Heart right ventricle (tissue), 16 donors: ENCODE data around the gene HLX. TPM values are rescaled to one million over a fixed set of nuclear protein-coding genes. Genes with fewer than 3 reads are reported as not detected.
A peak's percentile ranks its signal among the peaks of the same experiment; 100 is the strongest.

Source experiments
- ATAC-seq, 8 donors: fragments of 200-7000 bp; cut with Tn5 transposase; one replicate each; pipeline ENCODE4 v1.9.1; 2020; ENCODE audit warnings: mild to moderate bottlenecking in 8 of 8, moderate library complexity in 8 of 8, moderate number of reproducible peaks in 1 of 8
- DNase-seq, 2 donors: peaks; one replicate each; pipeline ENCODE4 v3.0.0-alpha.2; 2020
- H3K27ac ChIP-seq, 10 donors: fragments of 200-600 bp; sonication (generic) in 2 of 10; one replicate each; pipeline versions ENCODE4 v1.5.0 to v1.8.0; 2020 to 2022; ENCODE audit warnings: mild to moderate bottlenecking in 3 of 10
- H3K27me3 ChIP-seq, 7 donors: fragments of 200-600 bp; one replicate each; pipeline ENCODE4 v1.8.0; 2021 to 2022; ENCODE audit warnings: mild to moderate bottlenecking in 2 of 7
- H3K36me3 ChIP-seq, 9 donors: fragments of 200-600 bp; sonication (generic) in 1 of 9; one replicate each; pipeline versions ENCODE4 v1.5.0 to v1.8.0; 2020 to 2022; ENCODE audit warnings: mild to moderate bottlenecking in 2 of 9
- H3K4me1 ChIP-seq, 9 donors: fragments of 200-600 bp; sonication (generic) in 1 of 9; one replicate each; pipeline versions ENCODE4 v1.5.0 to v1.8.0; 2020 to 2022; ENCODE audit warnings: mild to moderate bottlenecking in 4 of 9
- H3K4me3 ChIP-seq, 10 donors: fragments of 200-600 bp; sonication (generic) in 2 of 10; one replicate each; pipeline versions ENCODE4 v1.5.0 to v1.8.0; 2020 to 2022; ENCODE audit warnings: mild to moderate bottlenecking in 7 of 10, moderate library complexity in 2 of 10
- H3K9me3 ChIP-seq, 11 donors: fragments of 200-600 bp in 10 of 11; sonication (generic) in 2 of 11; one replicate each; pipeline versions ENCODE4 v1.5.0 to v1.8.0; 2013 to 2022; ENCODE audit warnings: mild to moderate bottlenecking in 2 of 11, control low read depth in 1 of 11, moderate library complexity in 1 of 11
- CTCF ChIP-seq, 9 donors: fragments of 200-600 bp; sonication (generic) in 2 of 9; IDR thresholded peaks; one replicate each; pipeline versions ENCODE4 v1.5.0 to v1.8.0; 2021 to 2022; ENCODE audit warnings: antibody characterized with exemption in 9 of 9, mild to moderate bottlenecking in 5 of 9, moderate library complexity in 1 of 9
- WGBS, 2 donors: extraction: QIAGEN DNeasy Blood & Tissue Kit; methylation state at CpG; one replicate each; pipeline ENCODE4 v1.1.7; 2013; ENCODE audit warnings: inconsistent platforms in 1 of 2; 5-methylcytosine and 5-hydroxymethylcytosine counted together
- intact Hi-C, 10 donors: fragments of 100-400 bp; cut with DNase I; formaldehyde crosslinking; loops; one replicate each; pipeline versions ENCODE4 v1.11.1 to v1.14.2; 2022
- polyA plus RNA-seq, 2 donors: library from polyadenylated mRNA; stranded (reverse); fragments of 200-250 nt; gene quantifications; one replicate each; pipeline ENCODE4 v1.2.3, GENCODE V29; 2013
- total RNA-seq, 10 donors: library from RNA; stranded (reverse); fragmentation: NEBNext Ultra II Directional in 3 of 10; extraction: Animal tissue kit (Norgen Biotek cat#: 25700) in 3 of 10; gene quantifications; one replicate each; pipeline versions ENCODE4 v1.2.1 to v1.2.4, GENCODE V29; 2021 to 2023
- donor health status: Arrhythmogenic right ventricular cardiomyopathy.
- donor health status: ischemic (EF 13 %, LVEDD 7.1; RV severe dilation, severe dysfunction).
- donor health status: healthy with polysubstance abuse.
- donor health status: DM: no; HTN: yes; CAD: no.
- donor health status: DM: no; HTN: no; CAD: no.
- donor health status: ischemic (EF 25% LVEDD 6.9; RV normal size, moderate dysfunction).
- donor health status: ischemic (EF 25% LVEDD 5.7; RV mildly dilated, moderate dysfunction).
- donor health status: healthy.
- donor health status: DM: yes; HTN: yes; CAD: no.
- donor health status: Ischemic cardiomyopathy.
- donor health status: ischemic (EF 35%, LVEDD 5.7; RV mildly dilated, moderate dysfunction).
- donor health status: nonischemic (EF 11% LVEDD 7.7; RV severe dilation, severe dysfunction).
- donor health status: DM: yes; HTN: yes; CAD: no.
- donor health status: PGD.
- donor health status: ischemic (EF 29% LVEDD 5.4; RV normal size, mild dysfunction).
- donor health status: nonischemic (EF 23%, LVEDD 6.1; RV moderate dilation, normal function).

The HLX gene
- total and polyA plus RNA-seq, 12 donors, result 4.3 to 13.8 (median 6.7) TPM

- TF ChIP-seq CTCF (IDR thresholded peaks at IDR 0.05), result no peak
- peak; percentile 44 to 81 for DNase-seq
- ATAC-seq, result peak; percentile 1 to 49 (median 24)
- WGBS, 2 donors, result 27 to 39% methylated on average over 54 of the region's 54 CpGs
- peak overlapping the region; percentile 24 to 98 (median 80) for H3K4me3 ChIP-seq
- H3K9me3 ChIP-seq, result no peaks in the 10 kb centered on the region
- H3K4me1 ChIP-seq, result peaks cover 0 to 57% (median 35%) of the 10 kb centered on the region in 9 donors
- peaks cover 0 to under 1% (median 0%) of the 10 kb centered on the region in 9 donors for H3K36me3 ChIP-seq
- peak overlapping the region; percentile 80 to 99 (median 97) for H3K27ac ChIP-seq
- intact Hi-C loops, result loop anchor here in 6 of 10 donors (1.0 to 10.0 kb wide), 8 partner anchors 64 to 558 kb away; no protein-coding TSS in a partner anchor
- peaks cover 0 to 20% (median 0%) of the 10 kb centered on the region in 7 donors for H3K27me3 ChIP-seq
These were observed 2.5 kb upstream of the HLX start for GRCh38 chr1:220876511-220877376.

GRCh38 chr1:220877377-220878095 is 1.7 kb upstream of the HLX start:
- Histone ChIP-seq H3K4me1 (peaks cover 0 to 63% (median 36%) of the 10 kb centered on the region in 9 donors), H3K36me3 (peaks cover 0 to 9% (median 4%) of the 10 kb centered on the region in 9 donors), H3K9me3 (no peaks in the 10 kb centered on the region), H3K27ac (peak overlapping the region; percentile 80 to 99 (median 97)), H3K4me3 (peak overlapping the region; percentile 24 to 98 (median 80)), H3K27me3 (peaks cover 0 to 26% (median 0%) of the 10 kb centered on the region in 7 donors)
- intact Hi-C loops, result loop anchor here in 6 of 10 donors (5.0 to 10.0 kb wide), 7 partner anchors 65 to 557 kb away; no protein-coding TSS in a partner anchor
- DNase-seq, result no peak
- 44 to 51% methylated on average over 26 of the region's 26 CpGs for WGBS, 2 donors
- ATAC-seq, result no peak
- TF ChIP-seq CTCF (IDR thresholded peaks at IDR 0.05), result no peak

GRCh38 chr1:220878191-220879075 is 810 bp upstream of the HLX start:
- Histone ChIP-seq H3K4me3 (peak overlapping the region; percentile 54 to 98 (median 80)), H3K27me3 (peaks cover 0 to 26% (median 0%) of the 10 kb centered on the region in 7 donors), H3K4me1 (peaks cover 0 to 68% (median 37%) of the 10 kb centered on the region in 9 donors), H3K36me3 (peaks cover 0 to 16% (median 7%) of the 10 kb centered on the region in 9 donors), H3K27ac (peak overlapping the region; percentile 94 to 99 (median 97)), H3K9me3 (no peaks in the 10 kb centered on the region)
- intact Hi-C loops, result loop anchor here in 6 of 10 donors (5.0 to 10.0 kb wide), 7 partner anchors 66 to 556 kb away; no protein-coding TSS in a partner anchor
- peak in 2 of 9 donors; percentile 4 to 14 for TF ChIP-seq CTCF (IDR thresholded peaks at IDR 0.05)
- ATAC-seq, result peak in 6 of 8 donors; percentile 3 to 27 (median 10)
- peak; percentile 42 to 49 for DNase-seq
- WGBS, 2 donors, result 16 to 19% methylated on average over 42 of the region's 42 CpGs
